Measurements from ENCODE around the gene GNAO1. TPM values are rescaled to one million over a fixed set of nuclear protein-coding genes. Genes with fewer than 3 reads are reported as not detected.

GNAO1 gene
- total and polyA plus RNA-seq, 2 of the 13 experiments (the other 11 are each of a cell fraction or from before 2014, with no cell fraction given): not detected

GRCh38 chr16:56294579-56294978, 103.3 kb downstream of the GNAO1 start:
- intact Hi-C loops (cut with micrococcal nuclease; ENCODE audit: unreplicated experiment) (no loop called here), in situ Hi-C loops (cut with HindIII; ENCODE audit: extremely low pct_ligation_motif_present, low pct_unique_long_range_greater_than_20kb) (loop anchor here (10.0 kb wide), 1 partner anchor 60 kb away; no protein-coding TSS in a partner anchor)
- DNase-seq (ENCODE audit: low spot score) (no peak), FAIRE-seq (no peak), ATAC-seq (no peak)
- Histone ChIP-seq H3K4me2 (ENCODE audit: low read depth, low read length) (no peak overlapping the region), H3K79me2 (ENCODE audit: insufficient read depth, low read length) (no peaks in the 10 kb centered on the region), H3K9ac (ENCODE audit: insufficient read depth, low read depth, low read length) (no peak overlapping the region), H2AFZ (ENCODE audit: low read length) (no peak overlapping the region), H3K9me3 (ENCODE audit: low read length) (no peaks in the 10 kb centered on the region), H3K36me3 (replicated peaks in 1 of 2; ENCODE audit: control insufficient read depth in 1 of 2, insufficient read depth in 2 of 2, low read length in 2 of 2) (no peaks in the 10 kb centered on the region), H3K27ac (ENCODE audit: extremely low read length, insufficient read depth, low read length) (no peak overlapping the region), H3K4me1 (ENCODE audit: insufficient read depth, low read length) (no peaks in the 10 kb centered on the region), H4K20me1 (ENCODE audit: insufficient read depth, low read length) (no peaks in the 10 kb centered on the region), H3K4me3 (replicated peaks in 1 of 3; ENCODE audit: insufficient read depth in 1 of 3, low read depth in 2 of 3, low read length in 3 of 3) (no peak overlapping the region), H3K27me3 (ENCODE audit: control insufficient read depth in 1 of 2, insufficient read depth in 2 of 2, low read length in 2 of 2) (peaks cover 1 to 12% of the 10 kb centered on the region in 2 experiments; a peak in 3 of 5 replicates)
- no TSS peak for BruUV-seq (replicated peaks)
- 18% methylated on average over 2 of the region's 2 CpGs for WGBS (ENCODE audit: low lambda C conversion rate)
- ChIA-PET POLR2A (no interaction called here), CTCF (ENCODE audit: low intra/inter-chr PET ratio, low total read pairs) (no interaction called here)
- TF ChIP-seq ZNF746 (CRISPR knock-in tag; IDR thresholded peaks at IDR 0.05) (no peak), KDM6A (CRISPR knock-in tag; IDR thresholded peaks at IDR 0.05; ENCODE audit: low read depth) (no peak), ZNF136 (CRISPR knock-in tag; IDR thresholded peaks at IDR 0.05; ENCODE audit: low read depth) (no peak), NCOA2 (CRISPR knock-in tag; IDR thresholded peaks at IDR 0.05) (no peak), BHLHE40 (IDR thresholded peaks at IDR 0.05; ENCODE audit: low read length) (no peak), E2F2 (CRISPR knock-in tag; IDR thresholded peaks at IDR 0.05; ENCODE audit: borderline replicate concordance) (no peak), THRA (CRISPR knock-in tag; IDR thresholded peaks at IDR 0.05; ENCODE audit: borderline replicate concordance) (no peak), ZNF777 (CRISPR knock-in tag; IDR thresholded peaks at IDR 0.05) (no peak), ZNF256 (CRISPR knock-in tag; conservative IDR thresholded peaks at IDR 0.05) (no peak), SALL2 (CRISPR knock-in tag; IDR thresholded peaks at IDR 0.05) (no peak), LBX2 (CRISPR knock-in tag; IDR thresholded peaks at IDR 0.05; ENCODE audit: borderline replicate concordance) (no peak)

All from HepG2 (cell line).